Left cardiac atrium (tissue), 4 donors: ENCODE results near the gene TEX29. TPM values are rescaled to one million over a fixed set of nuclear protein-coding genes. Genes with fewer than 3 reads are reported as not detected.

Experiments used
- ATAC-seq, 2 donors: fragments of 200-7000 bp; cut with Tn5 transposase; one replicate each; pipeline ENCODE4 v1.9.1; 2020; ENCODE audit warnings: mild to moderate bottlenecking in 2 of 2, moderate library complexity in 2 of 2
- DNase-seq: peaks from one replicate; pipeline ENCODE4 v3.0.0-alpha.2; 2020
- intact Hi-C, 2 donors: fragments of 100-400 bp; cut with DNase I; formaldehyde crosslinking; loops; one replicate each; pipeline versions ENCODE4 v1.14.1 to v1.15.1; 2022 to 2023
- total RNA-seq, 2 donors: library from RNA; stranded (reverse); fragmentation: NEBNext Ultra II Directional; extraction: Animal tissue kit (Norgen Biotek cat#: 25700); gene quantifications; one replicate each; pipeline ENCODE4 v1.2.1, GENCODE V29; 2021
- donor health status: DM: no; HTN: yes; CAD: no.
- donor health status: DM: no; HTN: yes; CAD: no; lungs with severe emphysema.
- donor health status: DM: yes; HTN: yes; CAD: no.
- donor health status: Dilated cardiomyopathy.

The TEX29 gene
- total RNA-seq, 2 donors from 2014 or later, result 0.41 TPM; not detected in 1

GRCh38 chr13:111383591-111384440, 63.4 kb downstream of the TEX29 start:
- intact Hi-C loops, result no loop called here
- DNase-seq, result no peak
- no peak for ATAC-seq

DNA sequence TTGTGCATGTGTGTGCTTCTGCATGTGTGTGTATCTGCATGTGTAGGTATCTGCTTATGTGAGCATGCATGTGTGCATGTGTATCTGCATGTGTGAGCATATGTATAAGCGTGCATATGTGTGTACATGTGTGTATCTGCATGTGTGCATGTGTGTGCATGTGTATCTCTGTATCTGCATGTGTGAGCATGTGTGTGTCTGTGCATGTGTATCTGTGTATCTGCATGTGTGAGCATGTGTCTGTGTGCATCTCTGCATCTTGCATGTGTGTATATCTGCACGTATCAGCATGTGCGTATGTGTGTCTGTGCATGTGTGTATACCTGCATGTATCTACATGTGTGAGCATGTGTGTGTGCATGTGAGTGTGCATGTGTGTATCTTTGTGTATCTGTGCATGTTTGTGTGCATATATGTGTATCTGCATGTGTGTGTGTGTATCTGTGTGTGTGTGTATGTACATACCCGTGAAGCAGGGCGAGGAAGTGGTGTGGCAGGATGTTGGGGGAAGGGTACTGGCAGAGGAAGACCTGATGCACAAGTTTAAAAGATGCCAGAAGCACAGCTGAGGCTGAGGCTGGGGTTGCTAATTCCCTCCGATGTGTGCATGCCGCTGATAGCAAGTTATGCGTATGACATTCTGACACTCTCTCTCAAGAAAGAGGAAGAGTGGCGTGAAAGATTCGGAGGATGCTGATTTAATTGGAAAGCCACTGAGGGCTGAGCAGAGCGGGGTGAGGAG, 64.2 kb downstream of the TEX29 start:
- intact Hi-C loops, result no loop called here
- ATAC-seq, result no peak
- no peak for DNase-seq

GRCh38 chr13:111385183-111385857, 64.9 kb downstream of the TEX29 start:
- DNase-seq, result no peak
- no peak for ATAC-seq
- intact Hi-C loops, result no loop called here

- DNase-seq (no peak), ATAC-seq (no peak)
- intact Hi-C loops, result no loop called here
Observed at GRCh38 chr13:111387026-111387871, 66.8 kb downstream of the TEX29 start.

- ATAC-seq (no peak), DNase-seq (no peak)
- intact Hi-C loops, result no loop called here
Observed at GRCh38 chr13:111387945-111388600, 67.6 kb downstream of the TEX29 start.

- intact Hi-C loops, result no loop called here
- DNase-seq (no peak), ATAC-seq (peak in 1 of 2 donors; percentile 21)
Observed at GRCh38 chr13:111388851-111389500, 68.5 kb downstream of the TEX29 start.

- intact Hi-C loops, result no loop called here
- ATAC-seq (no peak), DNase-seq (no peak)
Observed at GRCh38 chr13:111389621-111390521, 69.4 kb downstream of the TEX29 start.

DNA sequence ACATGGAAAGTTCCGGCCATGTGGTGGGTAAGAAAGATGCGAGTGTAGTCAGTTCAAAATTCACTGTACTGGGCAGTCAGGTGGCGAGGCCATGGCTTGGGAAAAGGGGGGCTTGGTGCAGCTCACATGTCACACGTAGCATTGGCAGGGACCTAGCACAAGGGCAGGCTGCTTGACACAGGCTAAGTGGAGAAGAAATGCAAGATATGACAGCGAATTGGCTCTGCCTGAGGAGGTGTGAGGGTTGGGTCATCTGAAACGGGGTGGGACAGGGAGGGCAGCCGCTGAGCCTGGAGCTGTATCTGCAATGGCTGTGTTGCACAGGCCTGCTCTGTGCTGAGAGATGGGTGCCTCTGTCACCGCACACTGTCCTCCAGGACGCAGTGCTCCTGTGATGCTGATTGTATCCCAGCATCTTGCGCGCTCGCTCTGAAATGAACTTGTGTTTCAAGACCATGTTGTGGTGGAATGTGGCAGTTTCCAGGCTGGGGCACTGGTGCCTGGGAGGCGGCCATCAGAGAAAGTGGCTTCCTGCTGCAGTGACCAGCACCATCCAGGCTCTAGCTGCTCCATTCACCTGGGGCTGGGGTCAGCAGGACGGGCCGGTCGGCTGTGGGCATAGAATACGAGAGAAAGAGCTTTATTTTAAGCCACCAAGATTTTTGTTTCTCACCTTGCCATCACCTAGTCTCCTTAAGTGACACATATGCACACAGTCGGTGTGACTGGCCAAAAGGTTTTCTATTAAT, 70.3 kb downstream of the TEX29 start:
- intact Hi-C loops, result no loop called here
- ATAC-seq (peak; percentile 60 to 67), DNase-seq (no peak)

DNA sequence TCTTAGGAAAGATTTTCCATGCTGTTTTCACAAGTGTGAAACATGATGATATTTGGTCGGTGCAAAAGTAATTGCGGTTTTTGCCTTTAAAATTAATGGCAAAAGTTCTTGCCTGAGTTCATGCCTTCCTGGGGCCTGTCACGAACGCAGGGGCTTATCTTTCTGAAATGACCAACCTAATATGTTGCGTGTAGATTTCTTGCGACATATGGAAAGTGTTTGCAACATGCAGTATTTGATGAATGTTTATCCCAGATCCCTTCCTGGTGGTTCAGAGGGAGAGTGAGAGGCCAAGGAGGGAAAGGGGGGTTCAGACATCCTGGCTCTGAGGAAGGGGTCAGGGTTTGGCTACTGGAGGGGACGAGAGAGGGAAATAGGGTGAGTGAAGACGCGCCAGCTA, 72.0 kb downstream of the TEX29 start:
- intact Hi-C loops, result no loop called here
- DNase-seq, result no peak
- ATAC-seq, result no peak

- ATAC-seq (no peak), DNase-seq (no peak)
- intact Hi-C loops, result no loop called here
Observed at GRCh38 chr13:111393221-111393790, 72.9 kb downstream of the TEX29 start.

Other genes starting within 250 kb of the TEX29 start
- 10 to 100 TPM; 34.8 to 45.5 TPM for gene ARHGEF7, start 205.3 kb upstream of the TEX29 start, total RNA-seq